Lower leg skin (tissue), 3 donors: ENCODE data around the gene EPHA3.

Experiments
- CTCF ChIP-seq, 3 donors: fragments of 450-650 bp; IDR thresholded peaks; one replicate each; pipeline ENCODE4 v1.5.1; 2016; ENCODE audit warnings: antibody characterized with exemption in 3 of 3, mild to moderate bottlenecking in 3 of 3, moderate library complexity in 2 of 3
- POLR2A ChIP-seq, 2 donors: fragments of 450-650 bp; IDR thresholded peaks; one replicate each; pipeline ENCODE4 v1.6.1; 2016 to 2017; ENCODE audit warnings: antibody characterized with exemption in 2 of 2, mild to moderate bottlenecking in 1 of 2, moderate library complexity in 1 of 2

- TF ChIP-seq POLR2A (IDR thresholded peaks at IDR 0.05) = no peak
- no peak for TF ChIP-seq CTCF (IDR thresholded peaks at IDR 0.05)
Observed at GRCh38 chr3:89113344-89113743, 5.9 kb downstream of the EPHA3 start.
